Muscle of leg (tissue), 11 donors: Measurements from ENCODE around the gene IQCK. TPM values are rescaled to one million over a fixed set of nuclear protein-coding genes. Genes with fewer than 3 reads are reported as not detected.

ENCODE experiments used
- DNase-seq: peaks from one replicate; pipeline ENCODE4 v3.0.0; 2013
- H3K27ac ChIP-seq: one replicate; pipeline ENCODE4 v1.5.1; 2013; ENCODE audit warnings: mild to moderate bottlenecking, low read length, control low read depth
- H3K27me3 ChIP-seq: one replicate; pipeline ENCODE4 v1.6.1; 2013; ENCODE audit warnings: low read length; ENCODE audit not compliant: control insufficient read depth, insufficient read depth
- H3K36me3 ChIP-seq: one replicate; pipeline ENCODE4 v1.6.1; 2013; ENCODE audit warnings: low read length; ENCODE audit not compliant: control insufficient read depth, insufficient read depth
- H3K4me1 ChIP-seq: one replicate; pipeline ENCODE4 v1.6.1; 2013; ENCODE audit warnings: low read length; ENCODE audit not compliant: control insufficient read depth, insufficient read depth
- H3K4me3 ChIP-seq: one replicate; pipeline ENCODE4 v1.5.1; 2013; ENCODE audit warnings: low read length, control low read depth
- H3K9me3 ChIP-seq: replicated peaks from 2 replicates; pipeline ENCODE4 v1.6.1; 2013; ENCODE audit warnings: low read depth, low read length; ENCODE audit not compliant: control insufficient read depth
- WGBS: methylation state at CpG from one replicate; pipeline ENCODE4 v1.1.5; 2013; ENCODE audit warnings: missing lambda C conversion rate; ENCODE audit not compliant: insufficient coverage; 5-methylcytosine and 5-hydroxymethylcytosine counted together
- polyA plus RNA-seq, 8 donors: library from polyadenylated mRNA; unstranded; fragments of 120-200 nt; gene quantifications; one replicate each; pipeline versions ENCODE4 v1.2.1 to v1.2.3, GENCODE V29; 2013; ENCODE audit warnings: inconsistent platforms in 1 of 8, low replicate concordance in 1 of 8; ENCODE audit not compliant: insufficient read length in 8 of 8, insufficient read depth in 1 of 8
- total RNA-seq: library from RNA; stranded (reverse); fragments of 120-200 nt; gene quantifications from one replicate; pipeline ENCODE4 v1.2.4, GENCODE V29; 2013

Gene IQCK
- total and polyA plus RNA-seq, 9 donors = 10.2 to 15.2 (median 14.7) TPM

- Histone ChIP-seq H3K4me1 (peaks cover 9% of the 10 kb centered on the region), H3K4me3 (no peak overlapping the region), H3K27me3 (no peaks in the 10 kb centered on the region), H3K27ac (no peak overlapping the region), H3K9me3 (no peaks in the 10 kb centered on the region), H3K36me3 (peaks cover 18% of the 10 kb centered on the region)
- no peak for DNase-seq
- 47% methylated on average over 7 of the region's 7 CpGs for WGBS
Observed at GRCh38 chr16:19853742-19854542, 135.9 kb downstream of the IQCK start.

- Histone ChIP-seq H3K27me3 (no peaks in the 10 kb centered on the region), H3K27ac (no peak overlapping the region)
- WGBS = 40% methylated on average over 1 of the region's 6 CpGs
Observed at GRCh38 chr16:19854543-19854876, 136.4 kb downstream of the IQCK start.

GRCh38 chr16:19856120-19856519, 138.0 kb downstream of the IQCK start:
- no peak for DNase-seq
- no peaks in the 10 kb centered on the region for H3K9me3 ChIP-seq
- no peak overlapping the region for H3K4me3 ChIP-seq
- H3K27me3 ChIP-seq = no peaks in the 10 kb centered on the region
- H3K36me3 ChIP-seq = peaks cover 37% of the 10 kb centered on the region
- 83% methylated on average over 8 of the region's 10 CpGs for WGBS
- H3K4me1 ChIP-seq = peaks cover 11% of the 10 kb centered on the region
- no peak overlapping the region for H3K27ac ChIP-seq

More at GRCh38 chr16:19854543-19854876, 136.4 kb downstream of the IQCK start:
- Histone ChIP-seq H3K4me1 (peaks cover 9% of the 10 kb centered on the region), H3K4me3 (no peak overlapping the region), H3K36me3 (peaks cover 23% of the 10 kb centered on the region), H3K9me3 (no peaks in the 10 kb centered on the region)
- no peak for DNase-seq

DNA sequence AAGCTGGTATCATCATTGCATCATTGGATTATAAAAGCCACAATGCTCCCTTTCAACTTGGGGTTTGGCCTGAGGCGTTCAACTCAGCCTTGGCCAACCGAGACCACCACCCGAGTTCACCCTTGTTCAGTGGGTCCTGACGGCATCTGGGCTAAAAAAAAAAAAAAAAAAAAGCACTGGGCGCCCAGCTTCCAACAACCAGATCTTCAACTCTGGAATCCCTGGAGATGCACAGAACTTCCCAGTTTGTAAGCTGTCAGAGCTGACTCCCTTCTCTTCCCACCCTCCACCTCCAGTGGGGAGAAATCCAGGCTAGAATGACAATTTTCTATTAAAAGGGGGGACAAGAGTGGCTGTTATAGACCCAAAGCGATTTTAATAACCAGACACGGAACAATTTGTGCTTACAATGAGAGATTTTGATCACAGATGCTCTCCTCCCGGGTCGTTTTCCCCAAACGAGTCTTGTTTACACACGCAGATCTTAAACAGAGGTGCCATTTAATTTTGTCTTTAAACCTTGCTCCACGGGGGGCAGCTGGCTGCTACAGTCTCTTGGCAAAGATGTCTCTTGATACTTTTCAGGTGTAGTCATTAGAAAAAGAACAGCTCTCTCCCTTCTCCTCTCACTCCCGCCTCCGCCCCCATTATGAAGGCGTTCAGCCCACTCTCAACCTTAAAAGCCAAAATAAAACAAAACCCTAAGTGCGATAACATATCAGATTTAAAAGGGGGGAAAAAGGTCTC, 139.7 kb downstream of the IQCK start:
- H3K4me1 ChIP-seq = peaks cover 11% of the 10 kb centered on the region
- no peaks in the 10 kb centered on the region for H3K9me3 ChIP-seq
- no peaks in the 10 kb centered on the region for H3K27me3 ChIP-seq
- H3K27ac ChIP-seq = no peak overlapping the region
- 73% methylated on average over 8 of the region's 16 CpGs for WGBS
- peaks cover 50% of the 10 kb centered on the region for H3K36me3 ChIP-seq
- DNase-seq = no peak
- no peak overlapping the region for H3K4me3 ChIP-seq

DNA sequence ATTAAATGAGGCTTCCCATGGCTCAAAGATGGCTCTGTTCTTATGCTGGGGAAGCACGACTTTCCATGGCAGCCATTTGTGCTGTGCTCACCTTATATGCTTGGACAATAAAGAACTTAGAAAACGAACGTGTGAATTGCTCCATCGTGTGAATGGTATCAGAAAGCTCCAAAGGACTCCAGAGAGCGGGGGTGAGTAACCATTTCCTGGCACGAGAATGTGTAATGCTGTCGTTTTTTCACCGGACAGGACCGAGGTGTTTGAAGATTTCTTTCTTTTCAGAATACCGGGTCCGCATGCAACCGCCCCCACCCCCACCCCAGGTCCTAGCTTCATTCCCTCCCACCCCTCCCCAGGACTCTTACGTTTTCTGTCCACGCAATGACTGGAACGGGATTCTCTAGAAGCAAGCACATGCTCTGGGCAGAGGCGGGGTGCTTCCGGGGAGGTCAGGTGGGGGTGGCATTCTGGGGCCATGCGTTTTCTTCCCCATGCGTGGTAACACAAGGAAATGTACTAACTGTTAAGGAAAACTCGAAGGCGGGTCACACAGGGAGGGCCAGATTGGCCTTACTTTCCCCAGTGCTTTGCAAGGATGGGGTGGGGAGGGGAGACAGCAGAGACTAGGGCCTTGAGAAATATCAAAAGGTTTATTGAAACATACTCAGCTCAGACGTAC, 140.4 kb downstream of the IQCK start:
- peaks cover 8% of the 10 kb centered on the region for H3K4me1 ChIP-seq
- H3K36me3 ChIP-seq = peaks cover 50% of the 10 kb centered on the region
- WGBS = 56% methylated on average over 12 of the region's 22 CpGs
- no peak overlapping the region for H3K4me3 ChIP-seq
- no peaks in the 10 kb centered on the region for H3K27me3 ChIP-seq
- H3K27ac ChIP-seq = no peak overlapping the region
- H3K9me3 ChIP-seq = no peaks in the 10 kb centered on the region
- DNase-seq = no peak

GRCh38 chr16:19859166-19859565, 141.1 kb downstream of the IQCK start:
- no peak overlapping the region for H3K27ac ChIP-seq

GRCh38 chr16:19859603-19860002, 141.5 kb downstream of the IQCK start:
- H3K9me3 ChIP-seq = no peaks in the 10 kb centered on the region
- H3K4me1 ChIP-seq = peaks cover 3% of the 10 kb centered on the region
- no peak for DNase-seq
- no peak overlapping the region for H3K4me3 ChIP-seq
- 85% methylated on average over 3 of the region's 4 CpGs for WGBS
- peaks cover 59% of the 10 kb centered on the region for H3K36me3 ChIP-seq
- no peak overlapping the region for H3K27ac ChIP-seq
- H3K27me3 ChIP-seq = no peaks in the 10 kb centered on the region

More at GRCh38 chr16:19859166-19859565, 141.1 kb downstream of the IQCK start:
- DNase-seq = no peak
- peaks cover 54% of the 10 kb centered on the region for H3K36me3 ChIP-seq
- H3K4me1 ChIP-seq = peaks cover 6% of the 10 kb centered on the region
- H3K9me3 ChIP-seq = no peaks in the 10 kb centered on the region
- WGBS = 89% methylated on average over 9 of the region's 9 CpGs
- no peak overlapping the region for H3K4me3 ChIP-seq
- no peaks in the 10 kb centered on the region for H3K27me3 ChIP-seq

- Histone ChIP-seq H3K4me3 (no peak overlapping the region), H3K27ac (no peak overlapping the region), H3K9me3 (no peaks in the 10 kb centered on the region), H3K4me1 (peaks cover 4% of the 10 kb centered on the region), H3K36me3 (peaks cover 64% of the 10 kb centered on the region), H3K27me3 (no peaks in the 10 kb centered on the region)
- no peak for DNase-seq
- WGBS = 72% methylated on average over 9 of the region's 21 CpGs
Observed at GRCh38 chr16:19860166-19861041, 142.3 kb downstream of the IQCK start.

DNA sequence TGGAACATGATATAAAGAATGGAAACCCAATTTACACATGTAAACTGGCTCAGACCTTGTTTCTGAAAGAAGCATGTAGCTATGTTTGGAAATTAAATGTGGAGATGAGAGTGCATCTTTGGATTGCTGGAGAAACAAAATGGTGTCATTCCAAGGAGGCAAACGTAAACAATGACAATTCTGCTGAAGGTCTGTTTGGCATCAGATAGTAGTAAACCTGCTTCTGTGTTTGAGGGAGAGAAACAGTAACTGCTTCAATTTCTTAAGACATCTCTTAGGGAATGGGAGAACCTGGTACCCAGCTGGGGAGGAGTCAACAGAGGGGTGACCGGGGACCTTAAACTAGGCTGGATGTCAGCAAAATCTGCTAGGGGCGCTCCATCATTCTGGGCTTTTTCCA, 143.1 kb downstream of the IQCK start:
- no peak overlapping the region for H3K27ac ChIP-seq
- 62% methylated on average over 3 of the region's 3 CpGs for WGBS
- H3K9me3 ChIP-seq = no peaks in the 10 kb centered on the region
- H3K27me3 ChIP-seq = no peaks in the 10 kb centered on the region
- peaks cover 4% of the 10 kb centered on the region for H3K4me1 ChIP-seq
- H3K36me3 ChIP-seq = peaks cover 62% of the 10 kb centered on the region
- DNase-seq = no peak
- H3K4me3 ChIP-seq = no peak overlapping the region
